Fibroblast of skin of back (primary cell): ENCODE data around the gene PPP6R2.

ENCODE experiments used
- DNase-seq: peaks from one replicate; pipeline ENCODE4 v3.0.0-alpha.2; 2013

PPP6R2 gene

GRCh38 chr22:50469377-50470305, 126.5 kb downstream of the PPP6R2 start:
- DNase-seq: peak; percentile 56

GRCh38 chr22:50470491-50470890, 127.4 kb downstream of the PPP6R2 start:
- no peak for DNase-seq

DNA sequence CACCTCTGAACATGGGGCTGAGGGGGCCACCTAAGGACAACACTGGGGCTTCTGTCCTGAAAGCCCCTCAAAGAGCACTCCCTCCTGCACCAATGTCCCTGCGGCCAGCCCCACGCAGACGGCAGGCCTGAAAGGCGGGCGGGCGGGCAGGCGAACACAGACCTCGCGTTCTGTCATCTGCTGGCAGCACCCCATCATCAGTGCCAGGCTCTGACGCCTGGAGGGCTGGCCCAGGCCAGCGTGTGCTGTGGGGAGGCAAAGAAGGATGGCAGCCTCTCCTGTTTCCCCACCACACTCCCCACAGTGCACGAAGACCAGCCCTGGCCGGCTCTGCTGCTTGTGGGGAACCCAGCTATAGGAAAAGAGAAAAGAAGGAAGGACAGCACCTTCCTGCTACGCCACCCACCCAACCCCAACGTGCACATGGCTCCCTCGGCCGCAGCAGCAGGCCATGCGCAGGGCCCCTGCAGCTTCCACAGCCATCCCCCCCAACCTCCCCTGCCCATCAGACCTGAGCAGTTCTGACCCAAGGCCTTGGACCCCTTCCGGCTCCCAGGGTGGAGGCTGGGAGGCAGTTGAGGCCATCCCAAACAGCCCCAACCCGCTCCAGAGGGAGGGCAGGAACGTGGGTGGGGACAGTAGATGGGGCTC, 128.2 kb downstream of the PPP6R2 start:
- DNase-seq: no peak

GRCh38 chr22:50471962-50472361, 128.8 kb downstream of the PPP6R2 start:
- DNase-seq: no peak

GRCh38 chr22:50473088-50473487, 130.0 kb downstream of the PPP6R2 start:
- DNase-seq: no peak

- DNase-seq: peak; percentile 43
These were observed 130.9 kb downstream of the PPP6R2 start for GRCh38 chr22:50473855-50474671.

DNA sequence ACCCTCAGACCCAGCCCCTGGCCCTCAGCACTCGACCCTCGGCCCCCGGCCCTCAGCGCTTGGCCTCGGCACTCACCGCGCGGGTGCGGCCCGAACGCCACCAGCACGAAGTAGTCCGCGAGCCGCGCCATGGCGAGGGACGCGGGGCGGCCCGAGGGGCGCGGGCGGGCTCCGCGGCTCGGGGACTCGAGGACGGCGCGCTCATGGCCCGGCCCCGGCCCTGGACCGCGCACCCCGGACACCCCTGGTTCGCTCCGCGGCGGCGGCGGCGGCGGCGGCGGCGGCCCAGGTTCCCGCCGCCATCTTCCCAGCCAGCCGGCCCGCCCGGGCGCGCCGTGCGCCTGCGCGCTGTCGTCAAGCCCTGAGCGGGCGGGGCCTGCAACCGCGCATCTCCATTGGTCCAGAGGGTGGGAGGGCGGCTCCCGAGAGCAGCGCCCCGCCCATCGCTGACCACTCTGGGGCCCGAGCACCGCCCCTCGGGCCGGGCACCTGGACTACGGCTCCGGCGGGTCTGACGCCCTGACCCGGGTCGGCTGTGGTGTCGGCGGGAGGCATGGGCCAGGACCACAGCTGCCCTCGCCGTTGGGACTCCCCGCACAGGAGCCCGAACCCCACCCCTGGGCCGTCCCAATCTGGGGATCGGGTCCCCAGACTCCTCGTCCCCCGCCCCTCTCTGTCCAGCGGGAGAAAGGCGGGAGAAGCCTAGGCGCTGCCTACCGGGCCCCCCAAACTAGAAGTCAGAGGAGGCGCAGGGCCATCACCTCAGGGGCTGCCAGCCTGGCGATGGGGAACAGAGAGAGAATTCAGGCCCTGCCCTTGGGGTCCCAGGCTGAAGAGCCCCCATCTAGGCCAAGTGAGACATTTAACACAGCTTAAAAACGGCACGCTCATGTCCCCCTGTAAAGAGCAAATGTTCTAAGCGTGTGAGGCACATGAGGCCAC, 131.9 kb downstream of the PPP6R2 start, which contains the start of gene SBF1:
Gene SBF1 (minus strand): TSS at position 326 of the 942 bp plus-strand sequence. CDS start 195 bp downstream, at position 131.
- peak; percentile 86 for DNase-seq

- DNase-seq: no peak
These were observed 132.5 kb downstream of the PPP6R2 start for GRCh38 chr22:50475652-50476002.

DNA sequence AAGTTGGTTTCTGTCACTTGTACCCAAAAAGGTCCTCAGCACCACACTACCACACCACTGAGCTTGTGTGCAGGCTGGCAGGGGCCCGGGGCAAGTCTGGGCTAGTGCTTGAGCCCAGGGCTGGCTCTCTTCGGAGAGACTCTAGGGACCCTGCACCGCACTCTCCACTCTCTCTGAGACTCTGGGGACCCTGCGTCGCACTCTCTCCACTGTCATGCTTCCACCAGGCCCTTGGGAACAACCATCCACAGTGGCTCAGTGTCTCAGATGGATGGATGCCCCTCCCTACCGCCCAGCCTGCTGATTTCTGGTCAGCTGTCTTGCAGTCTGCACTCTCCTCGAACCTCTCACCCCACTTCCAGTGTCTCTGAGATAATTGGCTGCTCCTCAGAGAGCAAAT, 133.7 kb downstream of the PPP6R2 start:
- DNase-seq: no peak

GRCh38 chr22:50477923-50478322, 134.8 kb downstream of the PPP6R2 start:
- no peak for DNase-seq

DNA sequence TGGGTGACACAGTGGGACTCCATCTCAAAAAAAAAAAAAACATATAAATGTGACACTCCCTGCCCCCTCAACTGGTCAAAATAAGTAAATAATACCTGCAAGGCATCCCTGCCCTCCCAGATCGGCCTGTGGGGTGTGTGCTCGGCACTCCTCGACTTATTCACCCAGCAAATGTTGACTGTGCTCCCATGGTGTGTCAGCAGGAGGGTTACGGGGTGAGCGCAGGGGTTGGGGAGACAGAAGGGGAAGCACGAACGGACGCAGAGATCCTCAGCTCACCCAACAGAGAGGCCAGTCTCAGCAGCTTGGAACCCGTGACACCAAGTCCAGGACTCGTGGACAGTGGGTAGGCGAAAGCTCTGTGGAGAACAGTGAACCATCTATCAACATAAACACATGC, 136.6 kb downstream of the PPP6R2 start:
- DNase-seq: no peak

DNA sequence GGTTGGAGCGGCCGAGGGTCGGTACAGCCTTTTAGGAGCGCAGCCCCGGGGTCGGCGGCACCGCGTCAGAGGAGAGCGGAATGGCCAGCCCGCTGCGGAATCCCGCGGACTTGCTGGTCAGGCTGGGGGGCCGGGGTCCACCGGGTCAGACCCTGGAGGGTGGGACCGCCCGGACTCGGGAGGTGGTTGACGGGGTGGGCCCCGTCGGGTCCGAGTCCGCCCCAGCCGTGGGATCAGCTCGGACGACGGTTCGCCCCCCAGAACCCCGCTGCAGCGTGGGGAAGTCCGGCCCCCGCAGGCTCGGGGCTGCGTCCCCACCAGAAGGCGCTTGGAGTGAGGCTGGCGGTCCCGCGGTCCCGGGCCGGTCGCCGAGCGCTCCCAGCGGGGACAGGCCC, 137.9 kb downstream of the PPP6R2 start:
- no peak for DNase-seq

GRCh38 chr22:50481440-50482106, 138.4 kb downstream of the PPP6R2 start, which contains the start of gene ADM2:
Gene ADM2, plus strand, starts transcription at chr22:50481543. Its CDS starts 305 bp downstream, at chr22:50481848.
- DNase-seq: peak; percentile 41

- no peak for DNase-seq
These were observed 139.3 kb downstream of the PPP6R2 start for GRCh38 chr22:50482107-50483074.

- DNase-seq: no peak
These were observed 140.0 kb downstream of the PPP6R2 start for GRCh38 chr22:50483106-50483505.

DNA sequence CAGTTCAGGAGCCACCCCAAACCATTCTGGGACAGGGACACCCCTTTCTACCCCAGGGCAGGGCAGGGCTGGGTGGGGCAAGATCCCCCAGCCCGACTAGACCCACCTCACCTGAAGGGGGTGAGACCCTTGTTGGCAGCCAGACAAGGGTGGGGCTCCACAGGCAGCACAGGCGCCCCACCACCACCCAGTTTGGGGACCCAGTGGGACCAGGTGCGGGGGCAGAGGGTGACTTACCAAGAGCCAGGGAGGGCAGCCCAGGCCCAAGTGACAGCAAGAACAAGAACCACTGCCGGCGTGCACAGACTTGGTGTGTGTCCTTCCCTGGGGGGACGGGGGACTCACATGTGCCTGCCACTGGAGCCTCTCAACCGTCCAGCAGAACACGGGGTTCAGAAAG, 140.4 kb downstream of the PPP6R2 start:
- DNase-seq: no peak

GRCh38 chr22:50483977-50484853, 141.1 kb downstream of the PPP6R2 start:
- no peak for DNase-seq

- no peak for DNase-seq
These were observed 142.3 kb downstream of the PPP6R2 start for GRCh38 chr22:50485221-50486131.
